ENCODE measurements around the gene PLBD2. TPM values are rescaled to one million over a fixed set of nuclear protein-coding genes. Genes with fewer than 3 reads are reported as not detected.

The PLBD2 gene
- total and polyA plus RNA-seq, 9 of the 15 experiments (the other 6 are each of a cell fraction or from before 2014, with no cell fraction given): 2.4 to 37.4 (median 6.0) TPM

- TF ChIP-seq, protein P1, sequence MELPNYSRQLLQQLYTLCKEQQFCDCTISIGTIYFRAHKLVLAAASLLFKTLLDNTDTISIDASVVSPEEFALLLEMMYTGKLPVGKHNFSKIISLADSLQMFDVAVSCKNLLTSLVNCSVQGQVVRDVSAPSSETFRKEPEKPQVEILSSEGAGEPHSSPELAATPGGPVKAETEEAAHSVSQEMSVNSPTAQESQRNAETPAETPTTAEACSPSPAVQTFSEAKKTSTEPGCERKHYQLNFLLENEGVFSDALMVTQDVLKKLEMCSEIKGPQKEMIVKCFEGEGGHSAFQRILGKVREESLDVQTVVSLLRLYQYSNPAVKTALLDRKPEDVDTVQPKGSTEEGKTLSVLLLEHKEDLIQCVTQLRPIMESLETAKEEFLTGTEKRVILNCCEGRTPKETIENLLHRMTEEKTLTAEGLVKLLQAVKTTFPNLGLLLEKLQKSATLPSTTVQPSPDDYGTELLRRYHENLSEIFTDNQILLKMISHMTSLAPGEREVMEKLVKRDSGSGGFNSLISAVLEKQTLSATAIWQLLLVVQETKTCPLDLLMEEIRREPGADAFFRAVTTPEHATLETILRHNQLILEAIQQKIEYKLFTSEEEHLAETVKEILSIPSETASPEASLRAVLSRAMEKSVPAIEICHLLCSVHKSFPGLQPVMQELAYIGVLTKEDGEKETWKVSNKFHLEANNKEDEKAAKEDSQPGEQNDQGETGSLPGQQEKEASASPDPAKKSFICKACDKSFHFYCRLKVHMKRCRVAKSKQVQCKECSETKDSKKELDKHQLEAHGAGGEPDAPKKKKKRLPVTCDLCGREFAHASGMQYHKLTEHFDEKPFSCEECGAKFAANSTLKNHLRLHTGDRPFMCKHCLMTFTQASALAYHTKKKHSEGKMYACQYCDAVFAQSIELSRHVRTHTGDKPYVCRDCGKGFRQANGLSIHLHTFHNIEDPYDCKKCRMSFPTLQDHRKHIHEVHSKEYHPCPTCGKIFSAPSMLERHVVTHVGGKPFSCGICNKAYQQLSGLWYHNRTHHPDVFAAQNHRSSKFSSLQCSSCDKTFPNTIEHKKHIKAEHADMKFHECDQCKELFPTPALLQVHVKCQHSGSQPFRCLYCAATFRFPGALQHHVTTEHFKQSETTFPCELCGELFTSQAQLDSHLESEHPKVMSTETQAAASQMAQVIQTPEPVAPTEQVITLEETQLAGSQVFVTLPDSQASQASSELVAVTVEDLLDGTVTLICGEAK (IDR thresholded peaks at IDR 0.05): no peak
- TF ChIP-seq, protein P1 (CRISPR knock-in tag; IDR thresholded peaks at IDR 0.05): no peak
- TF ChIP-seq ZNF507 (tag; conservative IDR thresholded peaks at IDR 0.05): no peak
- no peak for TF ChIP-seq CCAR2 (IDR thresholded peaks at IDR 0.05; ENCODE audit: low read depth, low read length)
- no peak for TF ChIP-seq SIN3A (IDR thresholded peaks at IDR 0.05; ENCODE audit: borderline replicate concordance in 2 of 2, control insufficient read depth in 1 of 2, low read depth in 2 of 2, low read length in 2 of 2)
- peak; percentile 63 for TF ChIP-seq NFE2 (IDR thresholded peaks at IDR 0.05; ENCODE audit: low read depth)
- peak; percentile 80 for TF ChIP-seq C11orf30 (IDR thresholded peaks at IDR 0.05; ENCODE audit: low read depth)
- TF ChIP-seq U2AF1 (optimal IDR thresholded peaks at IDR 0.05; ENCODE audit: low read depth, low read length): no peak
- TF ChIP-seq SMARCC2 (IDR thresholded peaks at IDR 0.05; ENCODE audit: low read depth): no peak
- TF ChIP-seq ZNF699 (CRISPR knock-in tag; IDR thresholded peaks at IDR 0.05; ENCODE audit: insufficient replicate concordance): no peak
- peak; percentile 30; the same call in 1 of the 2 replicates for TF ChIP-seq NFE2L1 (tag; IDR thresholded peaks at IDR 0.05; ENCODE audit: borderline replicate concordance, low read depth)
- no peak for TF ChIP-seq ZSCAN32 (CRISPR knock-in tag; IDR thresholded peaks at IDR 0.05)
- peak; percentile 77 for TF ChIP-seq ZNF316 (IDR thresholded peaks at IDR 0.05)
- no peak for TF ChIP-seq ZBTB17 (CRISPR knock-in tag; IDR thresholded peaks at IDR 0.05)
- TF ChIP-seq THRB (CRISPR knock-in tag; conservative IDR thresholded peaks at IDR 0.05): no peak
- peak; percentile 61 for TF ChIP-seq DPF2 (IDR thresholded peaks at IDR 0.05)
- TF ChIP-seq ZNF347 (CRISPR knock-in tag; IDR thresholded peaks at IDR 0.05; ENCODE audit: low read depth): no peak
- no peak for TF ChIP-seq ZNF830 (CRISPR knock-in tag; IDR thresholded peaks at IDR 0.05)
Measured at GRCh38 chr12:113403435-113404415, 45.3 kb downstream of the PLBD2 start, which contains the start of gene SDS (continued).

Data from K562 (cell line).